ENCODE measurements around the gene SEZ6.
A peak's percentile ranks its signal among the peaks of the same experiment; 100 is the strongest.
"Not testable (repeated sequence)": the region's sequence is repeated elsewhere in the genome, so short reads cannot be mapped to it uniquely, and the experiment has no call there.

The SEZ6 gene

DNA sequence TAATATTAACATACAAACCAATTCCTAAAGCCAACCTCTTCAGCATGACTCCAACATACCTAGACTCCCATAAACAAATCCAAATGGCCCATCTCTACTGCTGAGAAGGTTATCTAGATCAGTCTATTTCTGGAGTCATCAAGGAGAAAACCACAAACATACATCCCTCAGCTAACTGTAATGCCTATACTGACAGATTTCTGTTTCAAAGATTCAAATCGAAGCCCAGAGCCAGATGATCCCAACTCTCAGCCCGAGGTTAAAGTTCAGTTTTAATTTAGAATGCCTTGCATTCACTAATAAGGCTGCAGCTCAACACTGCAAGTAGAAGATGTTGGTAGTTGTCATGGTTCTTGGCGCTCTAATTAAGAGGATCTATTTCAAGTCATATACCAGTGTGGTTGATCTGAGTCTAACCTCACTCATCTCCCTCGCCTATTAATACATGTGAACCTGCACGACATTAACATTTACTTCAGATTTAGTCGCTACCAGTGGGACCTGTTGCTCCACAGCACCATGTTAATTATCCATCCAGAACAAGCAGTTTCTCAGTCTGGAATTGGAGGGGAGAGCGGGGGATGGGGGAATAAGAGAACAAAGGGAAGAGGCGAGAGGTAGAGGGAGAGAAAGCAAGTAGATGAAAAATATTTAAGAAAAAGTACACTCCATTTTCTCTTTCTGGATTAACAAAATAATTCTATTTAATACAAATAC is 69.9 kb downstream of the SEZ6 start:
- DNase-seq (ENCODE audit: low spot score) = no peak

DNA sequence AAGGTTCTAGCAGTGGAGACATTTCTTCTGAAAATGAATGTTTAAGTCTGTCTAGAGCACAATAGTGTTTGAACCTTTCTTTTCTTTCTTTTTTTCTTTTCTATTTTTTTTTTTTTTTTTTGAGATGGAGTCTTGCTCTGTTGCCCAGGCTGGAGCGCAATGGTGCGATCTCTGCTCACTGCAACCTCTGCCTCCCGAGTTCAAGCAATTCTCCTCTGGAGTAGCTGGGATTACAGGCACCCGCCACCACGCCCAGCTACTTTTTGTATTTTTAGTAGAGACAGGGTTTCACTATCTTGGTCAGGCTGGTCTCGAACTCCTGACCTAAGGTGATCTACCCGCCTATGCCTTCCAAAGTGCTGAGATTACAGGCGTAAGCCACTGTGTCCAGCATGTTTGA is 71.3 kb downstream of the SEZ6 start:
- not testable (repeated sequence) for DNase-seq (ENCODE audit: low spot score)

GRCh38 chr17:28929787-28930186 is 76.0 kb downstream of the SEZ6 start:
- no peak for DNase-seq (ENCODE audit: low spot score)

DNA sequence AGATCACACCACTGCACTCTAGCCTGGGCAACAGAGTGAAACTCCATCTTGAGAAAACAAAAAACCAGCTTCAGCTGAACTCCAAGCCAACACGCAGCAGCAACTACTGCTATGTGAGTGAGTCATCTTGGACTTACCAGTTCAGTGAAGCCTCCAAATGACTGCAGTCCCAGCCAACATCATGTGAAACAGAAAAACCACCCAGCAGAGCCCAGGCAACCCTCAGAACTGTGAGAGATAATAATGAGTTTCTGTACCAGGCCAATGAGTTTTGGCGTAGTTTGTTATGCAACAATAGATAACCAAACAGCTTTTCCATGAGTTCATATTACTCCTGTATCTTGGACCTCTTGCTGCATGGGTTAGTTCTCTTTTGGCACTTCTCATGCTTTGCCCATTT is 77.8 kb downstream of the SEZ6 start:
- DNase-seq (ENCODE audit: low spot score) = no peak

- no peak for DNase-seq (ENCODE audit: low spot score)
Observed at GRCh38 chr17:28926786-28927185, 79.0 kb downstream of the SEZ6 start.

GRCh38 chr17:28926366-28926765 is 79.5 kb downstream of the SEZ6 start:
- no peak for DNase-seq (ENCODE audit: low spot score)

DNA sequence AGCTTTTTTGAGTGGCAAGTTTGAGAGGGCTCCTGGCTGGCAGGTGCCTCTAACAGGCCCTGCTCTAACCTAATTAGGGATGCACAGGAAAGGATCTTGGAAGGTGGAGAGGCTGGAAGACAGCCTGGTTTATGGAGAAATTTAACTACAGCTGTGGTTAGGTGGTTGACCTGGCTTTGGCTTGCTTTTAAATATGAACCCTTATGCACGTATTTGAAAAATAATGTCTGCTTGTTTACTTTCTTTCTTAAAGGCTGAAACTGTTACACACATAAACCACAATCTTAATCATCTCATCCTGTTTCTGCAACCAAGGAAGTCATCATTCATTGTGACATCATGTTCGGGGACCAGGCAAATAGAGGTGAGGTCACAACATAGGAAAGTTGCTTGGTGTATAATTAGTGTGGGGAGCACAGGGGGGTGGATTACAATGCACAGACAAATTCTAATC is 79.9 kb downstream of the SEZ6 start:
- peak; percentile 55 for DNase-seq (ENCODE audit: low spot score)

DNA sequence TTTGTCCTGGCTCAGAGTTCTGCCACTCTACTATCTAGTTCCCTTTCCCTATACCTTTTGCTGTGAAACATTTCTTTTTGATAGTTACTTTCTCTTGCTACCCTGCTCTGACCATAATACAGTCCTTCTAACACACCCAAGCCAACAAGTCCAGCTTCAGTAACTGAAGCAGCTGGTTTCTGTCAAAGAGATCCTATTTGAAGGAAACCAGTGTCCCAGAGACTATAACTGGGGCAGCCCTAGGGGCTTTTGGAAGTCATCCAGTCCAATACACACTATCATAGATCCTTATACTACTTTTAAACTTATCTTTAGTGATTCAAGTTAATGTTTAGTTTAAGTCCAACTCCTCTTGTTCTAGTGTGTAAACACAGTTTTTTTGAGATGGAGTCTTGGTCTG is 85.6 kb downstream of the SEZ6 start:
- no peak for DNase-seq (ENCODE audit: low spot score)

- no peak for DNase-seq (ENCODE audit: low spot score)
Observed at GRCh38 chr17:28918295-28918694, 87.5 kb downstream of the SEZ6 start.

DNA sequence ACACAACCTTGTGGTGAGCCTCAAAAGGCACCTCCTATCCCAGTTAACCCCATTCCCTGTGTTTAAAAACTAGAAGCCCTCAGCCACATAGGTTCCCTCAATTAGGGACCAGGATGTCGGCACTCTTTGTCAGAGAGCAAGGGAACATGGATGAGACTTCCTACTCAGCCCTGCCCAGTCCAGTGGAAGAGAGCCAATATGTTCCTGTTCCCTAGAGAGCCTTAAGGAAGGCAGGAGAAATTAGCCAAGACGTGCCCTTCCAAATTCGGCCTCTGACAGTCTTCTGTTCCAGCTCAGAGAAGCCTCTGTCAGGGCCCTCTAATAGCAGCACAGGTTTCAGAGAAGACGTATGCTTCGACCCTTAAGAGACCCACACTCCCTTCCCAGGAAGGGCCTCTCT is 88.4 kb downstream of the SEZ6 start:
- no peak for DNase-seq (ENCODE audit: low spot score)

DNA sequence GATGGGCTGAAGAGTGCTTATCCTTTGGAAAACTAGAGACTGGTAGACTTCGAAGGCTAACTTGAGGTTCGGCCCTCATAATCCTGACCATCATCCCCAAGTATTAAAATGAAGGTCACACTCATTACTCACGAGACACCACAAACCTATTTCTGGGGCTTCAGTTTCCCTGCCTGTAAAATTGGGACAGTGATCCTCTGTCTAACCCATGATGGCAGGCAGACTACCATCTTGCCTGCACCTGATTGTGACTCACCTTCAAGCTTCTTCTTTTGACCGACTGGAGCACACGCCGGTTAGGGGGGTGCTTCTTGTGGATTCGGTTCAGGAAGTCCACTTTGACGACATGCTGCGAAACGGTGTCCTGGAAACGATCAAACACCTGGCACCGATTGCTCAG is 88.8 kb downstream of the SEZ6 start:
- DNase-seq (ENCODE audit: low spot score) = no peak

DNA sequence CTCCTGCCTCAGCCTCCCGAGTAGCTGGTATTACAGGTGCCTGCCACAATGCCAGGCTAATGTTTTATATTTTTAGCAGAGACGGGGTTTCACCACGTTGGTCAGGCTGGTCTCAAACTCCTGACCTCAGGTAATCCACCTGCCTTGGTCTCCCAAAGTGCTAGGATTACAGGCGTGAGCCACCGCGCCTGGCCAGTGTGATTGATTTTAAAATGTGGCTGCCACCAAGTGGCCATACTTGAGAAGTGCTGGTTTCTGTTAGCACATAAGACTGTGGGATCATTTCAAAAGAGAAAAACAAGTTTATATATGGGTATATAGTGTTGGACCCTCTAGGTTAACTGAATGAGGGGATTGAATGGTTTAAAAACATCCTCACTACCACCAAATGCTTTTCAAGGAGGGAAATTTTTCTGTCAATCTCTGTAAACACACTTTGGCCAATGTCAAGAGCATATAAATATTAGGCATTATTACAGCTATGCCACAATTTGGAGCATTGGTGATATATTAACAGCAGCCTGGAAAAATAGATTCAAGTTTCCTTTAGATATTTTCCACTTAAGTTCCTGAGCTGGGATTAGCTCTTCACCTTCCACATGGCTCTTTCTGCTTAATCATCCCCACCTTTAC is 89.4 kb downstream of the SEZ6 start:
- DNase-seq (ENCODE audit: low spot score) = no peak

DNA sequence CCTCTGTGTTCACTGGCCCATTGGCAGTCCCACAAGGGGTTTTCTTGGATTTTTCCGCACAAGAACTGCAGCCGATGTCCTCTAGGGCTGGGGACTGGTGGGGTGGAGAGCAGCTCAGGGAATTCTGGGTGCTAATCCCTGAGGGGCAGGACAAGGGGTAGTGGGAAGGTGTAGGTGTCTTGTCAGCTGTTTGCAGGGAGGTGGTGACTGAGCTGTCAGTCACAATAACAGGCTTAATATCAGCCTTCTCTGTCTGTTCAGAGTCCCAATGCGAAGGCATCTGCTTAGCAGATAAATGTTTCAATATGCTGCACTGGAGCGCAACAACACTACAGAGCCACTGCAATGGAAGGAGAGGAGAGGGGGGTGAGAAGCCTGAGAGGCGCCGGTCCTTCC is 92.9 kb downstream of the SEZ6 start:
- DNase-seq (ENCODE audit: low spot score) = no peak

GRCh38 chr17:28912281-28912937 is 93.4 kb downstream of the SEZ6 start:
- no peak for DNase-seq (ENCODE audit: low spot score)

DNA sequence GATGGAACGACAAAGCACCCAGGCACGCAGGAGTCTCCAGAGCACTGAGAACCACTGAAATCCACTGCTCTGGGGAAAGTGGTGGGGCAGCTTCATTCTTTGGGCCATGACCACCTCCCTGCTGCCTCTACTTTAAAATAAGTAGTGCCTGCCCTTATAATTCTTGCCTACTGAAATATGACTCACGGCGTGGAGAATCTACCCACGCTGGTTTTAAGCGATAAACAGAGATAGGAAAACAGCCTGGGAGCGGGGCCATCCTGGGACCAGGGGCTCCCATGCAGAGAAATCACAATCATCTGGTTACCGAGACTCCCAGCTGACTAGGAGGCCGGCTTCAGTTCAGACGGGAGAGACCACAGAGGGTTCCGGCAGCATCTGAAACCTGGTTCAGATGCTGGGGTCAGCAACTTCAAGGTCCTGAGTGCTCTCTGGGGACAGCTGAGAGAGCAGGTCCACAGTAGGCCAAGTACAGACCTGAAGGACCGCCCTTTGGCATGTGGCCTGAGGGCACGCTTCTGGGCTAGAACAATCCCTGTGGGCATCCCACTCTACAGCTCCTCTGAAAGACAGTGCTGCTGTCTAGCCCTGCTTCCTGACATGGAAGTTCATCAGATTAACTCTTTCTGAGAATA is 94.3 kb downstream of the SEZ6 start:
- no peak for DNase-seq (ENCODE audit: low spot score)

GRCh38 chr17:28910534-28910933 is 95.3 kb downstream of the SEZ6 start:
- DNase-seq (ENCODE audit: low spot score) = no peak

- DNase-seq (ENCODE audit: low spot score) = peak; percentile 84
Observed at GRCh38 chr17:28908640-28909167, 97.1 kb downstream of the SEZ6 start.

DNA sequence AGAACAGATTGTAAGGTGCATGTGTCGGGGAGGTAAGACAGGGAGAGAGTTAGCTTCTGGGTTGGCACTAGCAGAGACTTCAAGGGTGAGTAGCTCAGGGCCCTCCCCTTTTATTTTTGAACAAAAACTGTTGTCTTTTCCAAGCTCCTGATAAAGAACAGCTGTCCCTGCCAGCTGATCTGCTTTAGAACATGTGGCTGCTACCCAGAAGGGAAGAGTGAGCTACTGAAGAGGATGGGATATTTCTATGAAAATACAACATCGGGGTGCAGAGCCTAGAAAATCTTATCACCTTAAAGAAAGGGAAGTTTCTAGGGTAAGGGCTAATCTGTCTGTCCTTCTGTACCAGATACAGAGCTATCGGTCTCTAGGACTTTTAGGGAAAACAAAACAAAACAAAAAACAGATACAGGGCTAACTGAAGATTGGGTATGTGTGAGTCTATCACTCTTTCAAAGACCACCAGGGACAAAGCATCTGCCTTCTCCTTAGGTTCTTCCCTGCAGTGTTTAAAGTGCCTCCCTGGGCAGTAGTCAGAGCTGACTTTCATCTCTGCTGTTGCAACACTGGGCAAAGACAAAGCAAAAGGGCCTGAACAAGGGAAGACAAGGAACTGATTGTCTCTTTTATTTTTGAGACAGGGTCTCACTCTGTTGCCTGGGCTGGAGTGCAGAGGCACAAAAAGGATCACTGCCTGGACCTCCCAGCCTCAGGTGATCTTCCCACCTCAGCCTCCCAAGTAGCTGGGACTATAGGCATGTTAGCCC is 97.9 kb downstream of the SEZ6 start:
- DNase-seq (ENCODE audit: low spot score) = no peak

GRCh38 chr17:28906706-28907438 is 99.0 kb downstream of the SEZ6 start:
- no peak for DNase-seq (ENCODE audit: low spot score)

GRCh38 chr17:28906276-28906675 is 99.6 kb downstream of the SEZ6 start:
- DNase-seq (ENCODE audit: low spot score) = no peak
